Stimulated activated CD4-positive, alpha-beta T cell treated with anti-CD3 and anti-CD28 coated beads, Interleukin-12 subunit alpha, Interleukin-12 subunit beta, amount 100 ng/mL, for 24 hours (primary cell): Measurements from ENCODE around the gene RTF2.
A peak's percentile ranks its signal among the peaks of the same experiment; 100 is the strongest.

ENCODE experiments used
- DNase-seq, 2 experiments: peaks; one replicate each; pipeline ENCODE4 v3.0.0-alpha.2; 2020; ENCODE audit warnings: low read depth in 2 of 2

RTF2 gene

GRCh38 chr20:56438284-56438683 is 30.1 kb upstream of the RTF2 start:
- no peak for DNase-seq

GRCh38 chr20:56439771-56440291 is 28.6 kb upstream of the RTF2 start:
- no peak for DNase-seq

GRCh38 chr20:56440346-56441007 is 27.9 kb upstream of the RTF2 start:
- DNase-seq: peak; percentile 37 to 38

- no peak for DNase-seq
Measured at GRCh38 chr20:56442389-56443365, 25.8 kb upstream of the RTF2 start.

GRCh38 chr20:56443654-56444540 is 24.5 kb upstream of the RTF2 start:
- no peak for DNase-seq

- DNase-seq: no peak
Measured at GRCh38 chr20:56445130-56445529, 23.3 kb upstream of the RTF2 start.

GRCh38 chr20:56445540-56445939 is 22.9 kb upstream of the RTF2 start:
- no peak for DNase-seq

GRCh38 chr20:56447227-56447626 is 21.2 kb upstream of the RTF2 start:
- no peak for DNase-seq

- no peak for DNase-seq
Measured at GRCh38 chr20:56449459-56449858, 19.0 kb upstream of the RTF2 start.

- DNase-seq: no peak
Measured at GRCh38 chr20:56451056-56451765, 17.2 kb upstream of the RTF2 start.

GRCh38 chr20:56453352-56453751 is 15.1 kb upstream of the RTF2 start:
- DNase-seq: no peak

- no peak for DNase-seq
Measured at GRCh38 chr20:56454754-56455153, 13.7 kb upstream of the RTF2 start.

GRCh38 chr20:56458206-56458821 is 10.1 kb upstream of the RTF2 start:
- no peak for DNase-seq

- no peak for DNase-seq
Measured at GRCh38 chr20:56460459-56460858, 8.0 kb upstream of the RTF2 start.

- DNase-seq: no peak
Measured at GRCh38 chr20:56461576-56461975, 6.9 kb upstream of the RTF2 start.

- DNase-seq: no peak
Measured at GRCh38 chr20:56463428-56463827, 5.0 kb upstream of the RTF2 start.

- DNase-seq: no peak
Measured at GRCh38 chr20:56465997-56466396, 2.4 kb upstream of the RTF2 start.

GRCh38 chr20:56467968-56468315 is 485 bp upstream of the RTF2 start:
- no peak for DNase-seq

- no peak for DNase-seq
Measured at GRCh38 chr20:56469077-56469449, 636 bp downstream of the RTF2 start.

GRCh38 chr20:56483970-56484369 is 15.5 kb downstream of the RTF2 start:
- DNase-seq: no peak

- no peak for DNase-seq
Measured at GRCh38 chr20:56487216-56487615, 18.8 kb downstream of the RTF2 start.
